ENCODE data around the gene FARP1. TPM values are rescaled to one million over a fixed set of nuclear protein-coding genes. Genes with fewer than 3 reads are reported as not detected.

Gene FARP1
- total and polyA plus RNA-seq, 2 of the 13 experiments (the other 11 are each of a cell fraction or from before 2014, with no cell fraction given), result 70.6 to 126 TPM

DNA sequence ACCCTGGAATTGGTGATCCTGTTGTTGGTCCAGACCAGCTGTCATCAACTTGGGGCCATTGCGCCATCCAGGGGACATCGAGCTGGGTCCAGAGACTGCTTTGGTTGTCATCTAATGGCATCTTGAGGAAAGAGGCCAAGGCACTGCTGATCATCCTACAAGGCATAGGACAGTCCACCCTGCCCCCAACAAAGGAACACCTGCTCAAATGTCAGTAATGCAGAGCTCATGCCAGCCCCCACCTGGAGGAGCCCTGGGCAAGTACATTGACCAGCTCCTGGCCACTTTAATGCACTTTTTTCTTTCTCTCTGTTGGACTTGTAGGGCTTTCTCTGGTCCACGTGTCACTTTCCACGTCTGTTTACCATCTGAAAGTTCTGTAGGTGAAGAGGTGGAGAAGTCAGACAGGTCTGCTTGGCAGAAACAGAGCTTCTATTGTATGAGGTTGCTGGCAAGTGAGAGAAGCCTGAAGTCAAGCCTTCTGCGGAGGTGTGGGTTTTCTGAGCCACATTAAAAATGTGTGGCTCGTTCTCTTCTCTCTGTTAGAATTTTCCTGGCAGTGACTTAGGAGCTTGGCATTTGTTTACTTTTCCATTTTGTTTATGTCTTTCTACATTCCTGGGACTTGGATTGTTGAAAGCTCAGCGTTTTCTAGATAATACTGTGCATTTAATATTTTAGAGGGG lies 158.2 kb downstream of the FARP1 start (continued):
- peak; percentile 13; the same call in 1 of the 2 replicates for TF ChIP-seq PITX1 (CRISPR knock-in tag; IDR thresholded peaks at IDR 0.05)
- no peak for TF ChIP-seq CC2D1A (CRISPR knock-in tag; IDR thresholded peaks at IDR 0.05)
- TF ChIP-seq PHF21A (CRISPR knock-in tag; IDR thresholded peaks at IDR 0.05), result no peak
- TF ChIP-seq NFIB (CRISPR knock-in tag; IDR thresholded peaks at IDR 0.05; ENCODE audit: borderline replicate concordance), result no peak
- TF ChIP-seq TRIM24 (CRISPR knock-in tag; IDR thresholded peaks at IDR 0.05), result no peak
- no peak for TF ChIP-seq SNAI1 (CRISPR knock-in tag; IDR thresholded peaks at IDR 0.05; ENCODE audit: borderline replicate concordance)
- no peak for TF ChIP-seq SKI (IDR thresholded peaks at IDR 0.05; ENCODE audit: partially characterized antibody)
- TF ChIP-seq KLF13 (CRISPR knock-in tag; IDR thresholded peaks at IDR 0.05), result no peak
- no peak for TF ChIP-seq ZFYVE20 (CRISPR knock-in tag; IDR thresholded peaks at IDR 0.05; ENCODE audit: borderline replicate concordance, low read depth)
- no peak for TF ChIP-seq AGO1 (IDR thresholded peaks at IDR 0.05; ENCODE audit: low read depth, low read length, poor library complexity, severe bottlenecking)
- no peak for TF ChIP-seq MTF1 (CRISPR knock-in tag; IDR thresholded peaks at IDR 0.05)
- peak; percentile 94 for TF ChIP-seq SAP130 (CRISPR knock-in tag; IDR thresholded peaks at IDR 0.05; ENCODE audit: low read depth)
- TF ChIP-seq NPAS2 (CRISPR knock-in tag; IDR thresholded peaks at IDR 0.05; ENCODE audit: borderline replicate concordance), result no peak
- TF ChIP-seq FOXA3 (CRISPR knock-in tag; IDR thresholded peaks at IDR 0.05), result peak; percentile 78
- no peak; the same call in 1 of the 2 replicates for TF ChIP-seq TCF7 (IDR thresholded peaks at IDR 0.05; ENCODE audit: low read depth)
- no peak for TF ChIP-seq SOX6 (IDR thresholded peaks at IDR 0.05)
- TF ChIP-seq SOX6 (CRISPR knock-in tag; IDR thresholded peaks at IDR 0.05), result peak; percentile 79; the same call in 1 of the 2 replicates
- TF ChIP-seq GABPB1 (CRISPR knock-in tag; IDR thresholded peaks at IDR 0.05), result no peak
- TF ChIP-seq KDM3A (CRISPR knock-in tag; IDR thresholded peaks at IDR 0.05; ENCODE audit: low read depth), result no peak
- TF ChIP-seq ZNF138 (CRISPR knock-in tag; IDR thresholded peaks at IDR 0.05; ENCODE audit: low read depth), result no peak
- no peak for TF ChIP-seq TAF1 (CRISPR knock-in tag; IDR thresholded peaks at IDR 0.05)
- no peak for TF ChIP-seq IKZF1 (IDR thresholded peaks at IDR 0.05)
- TF ChIP-seq, protein P1, sequence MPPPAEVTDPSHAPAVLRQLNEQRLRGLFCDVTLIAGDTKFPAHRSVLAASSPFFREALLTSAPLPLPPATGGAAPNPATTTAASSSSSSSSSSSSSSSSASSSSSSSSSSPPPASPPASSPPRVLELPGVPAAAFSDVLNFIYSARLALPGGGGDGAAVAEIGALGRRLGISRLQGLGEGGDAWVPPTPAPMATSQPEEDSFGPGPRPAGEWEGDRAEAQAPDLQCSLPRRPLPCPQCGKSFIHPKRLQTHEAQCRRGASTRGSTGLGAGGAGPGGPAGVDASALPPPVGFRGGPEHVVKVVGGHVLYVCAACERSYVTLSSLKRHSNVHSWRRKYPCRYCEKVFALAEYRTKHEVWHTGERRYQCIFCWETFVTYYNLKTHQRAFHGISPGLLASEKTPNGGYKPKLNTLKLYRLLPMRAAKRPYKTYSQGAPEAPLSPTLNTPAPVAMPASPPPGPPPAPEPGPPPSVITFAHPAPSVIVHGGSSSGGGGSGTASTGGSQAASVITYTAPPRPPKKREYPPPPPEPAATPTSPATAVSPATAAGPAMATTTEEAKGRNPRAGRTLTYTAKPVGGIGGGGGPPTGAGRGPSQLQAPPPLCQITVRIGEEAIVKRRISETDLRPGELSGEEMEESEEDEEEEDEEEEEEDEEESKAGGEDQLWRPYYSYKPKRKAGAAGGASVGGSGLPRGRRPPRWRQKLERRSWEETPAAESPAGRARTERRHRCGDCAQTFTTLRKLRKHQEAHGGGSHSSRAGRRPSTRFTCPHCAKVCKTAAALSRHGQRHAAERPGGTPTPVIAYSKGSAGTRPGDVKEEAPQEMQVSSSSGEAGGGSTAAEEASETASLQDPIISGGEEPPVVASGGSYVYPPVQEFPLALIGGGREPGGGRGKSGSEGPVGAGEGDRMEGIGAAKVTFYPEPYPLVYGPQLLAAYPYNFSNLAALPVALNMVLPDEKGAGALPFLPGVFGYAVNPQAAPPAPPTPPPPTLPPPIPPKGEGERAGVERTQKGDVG (CRISPR knock-in tag; IDR thresholded peaks at IDR 0.05; ENCODE audit: borderline replicate concordance), result peak; percentile 65; the same call in 1 of the 2 replicates
- TF ChIP-seq TGIF2 (CRISPR knock-in tag; IDR thresholded peaks at IDR 0.05), result peak; percentile 85
- TF ChIP-seq ZNF20 (CRISPR knock-in tag; IDR thresholded peaks at IDR 0.05), result no peak
- TF ChIP-seq MTF2 (CRISPR knock-in tag; IDR thresholded peaks at IDR 0.05; ENCODE audit: borderline replicate concordance), result no peak
- no peak for TF ChIP-seq GRHL1 (CRISPR knock-in tag; conservative IDR thresholded peaks at IDR 0.05)
- peak; percentile 48 for TF ChIP-seq THAP11 (CRISPR knock-in tag; IDR thresholded peaks at IDR 0.05)
- no peak for TF ChIP-seq CBX2 (IDR thresholded peaks at IDR 0.05; ENCODE audit: low read depth, low read length)
- TF ChIP-seq CBX2 (CRISPR knock-in tag; IDR thresholded peaks at IDR 0.05; ENCODE audit: low read depth), result no peak

Measured in HepG2 (cell line).